ENCODE results near the gene TPTE2. TPM values are rescaled to one million over a fixed set of nuclear protein-coding genes. Genes with fewer than 3 reads are reported as not detected.
A peak's percentile ranks its signal among the peaks of the same experiment; 100 is the strongest.
"Not testable (repeated sequence)": the region's sequence is repeated elsewhere in the genome, so short reads cannot be mapped to it uniquely, and the experiment has no call there.

The TPTE2 gene
- polyA plus RNA-seq, 4 donors: 0.03 to 0.18 TPM; not detected in 2

- 33 to 51% (median 40%) methylated on average over 17 of the region's 17 CpGs for WGBS, 3 donors
- FAIRE-seq (no peak), DNase-seq (peak in 1 of 2 donors; percentile 22)
- Histone ChIP-seq H3K9me3 (ENCODE audit: control insufficient read depth in 2 of 2, insufficient read depth in 1 of 2, low read depth in 1 of 2, low read length in 1 of 2) (no peaks in the 10 kb centered on the region), H3K27me3 (ENCODE audit: control insufficient read depth in 3 of 3, insufficient read depth in 3 of 3, low read length in 3 of 3) (peaks cover 0 to 2% (median 0%) of the 10 kb centered on the region in 3 donors), H3K27ac (ENCODE audit: low read depth in 1 of 3, low read length in 2 of 3) (peak overlapping the region in 1 of 3 donors; percentile 32), H3K4me3 (ENCODE audit: low read depth in 1 of 3, low read length in 3 of 3) (peak overlapping the region in 1 of 3 donors; percentile 13), H3K36me3 (ENCODE audit: control insufficient read depth in 3 of 3, insufficient read depth in 2 of 3, low read depth in 1 of 3, low read length in 3 of 3) (no peaks in the 10 kb centered on the region), H3K4me1 (ENCODE audit: control insufficient read depth in 3 of 3, insufficient read depth in 2 of 3, low read depth in 1 of 3, low read length in 2 of 3) (no peaks in the 10 kb centered on the region)
These were observed 25.7 kb upstream of the TPTE2 start for GRCh38 chr13:19586904-19587634.

GRCh38 chr13:19581675-19582074 is 20.3 kb upstream of the TPTE2 start:
- FAIRE-seq: no peak
- no peak overlapping the region for H3K27ac ChIP-seq (ENCODE audit: low read depth in 1 of 3, low read length in 2 of 3)
- no peak for DNase-seq
- no peaks in the 10 kb centered on the region for H3K9me3 ChIP-seq (ENCODE audit: control insufficient read depth in 2 of 2, insufficient read depth in 1 of 2, low read depth in 1 of 2, low read length in 1 of 2)
- H3K4me3 ChIP-seq (ENCODE audit: low read depth in 1 of 3, low read length in 3 of 3): no peak overlapping the region
- H3K36me3 ChIP-seq (ENCODE audit: control insufficient read depth in 3 of 3, insufficient read depth in 2 of 3, low read depth in 1 of 3, low read length in 3 of 3): no peaks in the 10 kb centered on the region
- H3K4me1 ChIP-seq (ENCODE audit: control insufficient read depth in 3 of 3, insufficient read depth in 2 of 3, low read depth in 1 of 3, low read length in 2 of 3): no peaks in the 10 kb centered on the region
- H3K27me3 ChIP-seq (ENCODE audit: control insufficient read depth in 3 of 3, insufficient read depth in 3 of 3, low read length in 3 of 3): no peaks in the 10 kb centered on the region

DNA sequence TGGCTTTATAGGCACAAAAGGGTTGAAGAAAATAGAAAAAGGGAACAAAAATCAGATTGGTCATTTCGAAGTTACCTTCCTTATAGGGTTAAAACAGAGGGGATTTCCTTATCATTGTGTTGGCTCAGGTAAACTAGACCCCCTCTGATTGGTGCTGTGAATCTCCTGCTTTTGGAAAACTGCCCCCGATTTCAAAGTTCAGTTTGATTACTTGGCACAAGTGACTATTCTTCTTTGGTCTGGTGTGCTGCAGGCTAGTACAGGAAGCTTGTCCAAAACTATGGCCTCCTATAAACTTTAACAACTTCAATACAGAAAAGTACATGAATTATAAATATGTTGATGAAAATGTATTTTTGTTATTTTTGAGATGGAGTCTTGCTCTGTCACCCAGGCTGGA is 13.9 kb upstream of the TPTE2 start:
- Histone ChIP-seq H3K27ac (ENCODE audit: low read depth in 1 of 3, low read length in 2 of 3) (no peak overlapping the region), H3K4me3 (ENCODE audit: low read depth in 1 of 3, low read length in 3 of 3) (no peak overlapping the region), H3K9me3 (ENCODE audit: control insufficient read depth in 2 of 2, insufficient read depth in 1 of 2, low read depth in 1 of 2, low read length in 1 of 2) (no peaks in the 10 kb centered on the region), H3K4me1 (ENCODE audit: control insufficient read depth in 3 of 3, insufficient read depth in 2 of 3, low read depth in 1 of 3, low read length in 2 of 3) (no peaks in the 10 kb centered on the region), H3K27me3 (ENCODE audit: control insufficient read depth in 3 of 3, insufficient read depth in 3 of 3, low read length in 3 of 3) (no peaks in the 10 kb centered on the region), H3K36me3 (ENCODE audit: control insufficient read depth in 3 of 3, insufficient read depth in 2 of 3, low read depth in 1 of 3, low read length in 3 of 3) (no peaks in the 10 kb centered on the region)
- DNase-seq: no peak
- 23 to 54% (median 25%) methylated on average over 2 of the region's 2 CpGs for WGBS, 3 donors
- FAIRE-seq: no peak

- DNase-seq: no peak
- Histone ChIP-seq H3K27me3 (ENCODE audit: control insufficient read depth in 3 of 3, insufficient read depth in 3 of 3, low read length in 3 of 3) (no peaks in the 10 kb centered on the region), H3K4me3 (ENCODE audit: low read depth in 1 of 3, low read length in 3 of 3) (no peak overlapping the region), H3K9me3 (ENCODE audit: control insufficient read depth in 2 of 2, insufficient read depth in 1 of 2, low read depth in 1 of 2, low read length in 1 of 2) (no peaks in the 10 kb centered on the region), H3K4me1 (ENCODE audit: control insufficient read depth in 3 of 3, insufficient read depth in 2 of 3, low read depth in 1 of 3, low read length in 2 of 3) (no peaks in the 10 kb centered on the region), H3K27ac (ENCODE audit: low read depth in 1 of 3, low read length in 2 of 3) (no peak overlapping the region), H3K36me3 (ENCODE audit: control insufficient read depth in 3 of 3, insufficient read depth in 2 of 3, low read depth in 1 of 3, low read length in 3 of 3) (no peaks in the 10 kb centered on the region)
- WGBS, 3 donors: 71 to 81% (median 74%) methylated on average over 9 of the region's 9 CpGs
- no peak for FAIRE-seq
These were observed 11.9 kb upstream of the TPTE2 start for GRCh38 chr13:19573120-19573716.

GRCh38 chr13:19572280-19572679 is 10.9 kb upstream of the TPTE2 start:
- no peaks in the 10 kb centered on the region for H3K27me3 ChIP-seq (ENCODE audit: control insufficient read depth in 3 of 3, insufficient read depth in 3 of 3, low read length in 3 of 3)
- no peaks in the 10 kb centered on the region for H3K4me1 ChIP-seq (ENCODE audit: control insufficient read depth in 3 of 3, insufficient read depth in 2 of 3, low read depth in 1 of 3, low read length in 2 of 3)
- H3K9me3 ChIP-seq (ENCODE audit: control insufficient read depth in 2 of 2, insufficient read depth in 1 of 2, low read depth in 1 of 2, low read length in 1 of 2): no peaks in the 10 kb centered on the region
- no peak overlapping the region for H3K27ac ChIP-seq (ENCODE audit: low read depth in 1 of 3, low read length in 2 of 3)
- no peak overlapping the region for H3K4me3 ChIP-seq (ENCODE audit: low read depth in 1 of 3, low read length in 3 of 3)
- WGBS, 3 donors: 78 to 88% (median 81%) methylated on average over 4 of the region's 4 CpGs
- H3K36me3 ChIP-seq (ENCODE audit: control insufficient read depth in 3 of 3, insufficient read depth in 2 of 3, low read depth in 1 of 3, low read length in 3 of 3): no peaks in the 10 kb centered on the region
- DNase-seq: no peak
- FAIRE-seq: no peak

GRCh38 chr13:19567820-19568534 is 6.6 kb upstream of the TPTE2 start:
- DNase-seq: no peak
- Histone ChIP-seq H3K36me3 (ENCODE audit: control insufficient read depth in 3 of 3, insufficient read depth in 2 of 3, low read depth in 1 of 3, low read length in 3 of 3) (no peaks in the 10 kb centered on the region), H3K27ac (ENCODE audit: low read depth in 1 of 3, low read length in 2 of 3) (no peak overlapping the region), H3K4me1 (ENCODE audit: control insufficient read depth in 3 of 3, insufficient read depth in 2 of 3, low read depth in 1 of 3, low read length in 2 of 3) (no peaks in the 10 kb centered on the region), H3K4me3 (ENCODE audit: low read depth in 1 of 3, low read length in 3 of 3) (no peak overlapping the region), H3K27me3 (ENCODE audit: control insufficient read depth in 3 of 3, insufficient read depth in 3 of 3, low read length in 3 of 3) (no peaks in the 10 kb centered on the region), H3K9me3 (ENCODE audit: control insufficient read depth in 2 of 2, insufficient read depth in 1 of 2, low read depth in 1 of 2, low read length in 1 of 2) (no peaks in the 10 kb centered on the region)
- 21 to 63% (median 26%) methylated on average over 1 of the region's 1 CpG for WGBS, 3 donors
- FAIRE-seq: peak; percentile 41

DNA sequence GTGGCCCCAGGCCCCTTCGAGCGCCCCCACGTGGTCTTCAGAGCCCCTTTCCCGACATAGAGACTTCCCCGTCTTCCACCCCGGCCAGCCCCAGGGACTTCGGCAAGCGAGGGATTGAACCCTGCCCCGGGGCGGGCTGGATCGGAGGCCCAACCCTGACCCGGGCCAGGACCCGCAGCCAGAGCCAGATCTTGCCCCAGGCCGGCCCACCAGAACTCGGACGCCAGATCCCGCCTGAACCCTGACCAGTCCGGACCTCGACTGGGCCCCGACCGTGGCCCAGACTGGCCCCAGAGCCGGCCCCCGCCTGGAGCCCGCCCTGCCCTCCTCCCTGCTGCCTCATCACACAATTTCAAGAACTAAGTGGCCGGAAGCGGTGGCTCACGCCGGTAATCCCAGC is 253 bp upstream of the TPTE2 start:
- Histone ChIP-seq H3K4me1 (ENCODE audit: control insufficient read depth in 3 of 3, insufficient read depth in 2 of 3, low read depth in 1 of 3, low read length in 2 of 3) (no peaks in the 10 kb centered on the region), H3K27me3 (ENCODE audit: control insufficient read depth in 3 of 3, insufficient read depth in 3 of 3, low read length in 3 of 3) (no peaks in the 10 kb centered on the region), H3K4me3 (ENCODE audit: low read depth in 1 of 3, low read length in 3 of 3) (no peak overlapping the region), H3K9me3 (ENCODE audit: control insufficient read depth in 2 of 2, insufficient read depth in 1 of 2, low read depth in 1 of 2, low read length in 1 of 2) (peaks cover 0 to 2% of the 10 kb centered on the region in 2 donors), H3K27ac (ENCODE audit: low read depth in 1 of 3, low read length in 2 of 3) (no peak overlapping the region), H3K36me3 (ENCODE audit: control insufficient read depth in 3 of 3, insufficient read depth in 2 of 3, low read depth in 1 of 3, low read length in 3 of 3) (no peaks in the 10 kb centered on the region)
- WGBS, 3 donors: 88 to 97% (median 91%) methylated on average over 26 to 28 of the region's 28 CpGs
- FAIRE-seq (no peak), DNase-seq (no peak)

GRCh38 chr13:19560672-19561071 is 660 bp downstream of the TPTE2 start:
- not testable (repeated sequence) for H3K4me3 ChIP-seq (ENCODE audit: low read depth in 1 of 3, low read length in 3 of 3); H3K27me3 ChIP-seq (ENCODE audit: control insufficient read depth in 3 of 3, insufficient read depth in 3 of 3, low read length in 3 of 3); DNase-seq; H3K4me1 ChIP-seq (ENCODE audit: control insufficient read depth in 3 of 3, insufficient read depth in 2 of 3, low read depth in 1 of 3, low read length in 2 of 3); H3K36me3 ChIP-seq (ENCODE audit: control insufficient read depth in 3 of 3, insufficient read depth in 2 of 3, low read depth in 1 of 3, low read length in 3 of 3); FAIRE-seq; H3K27ac ChIP-seq (ENCODE audit: low read depth in 1 of 3, low read length in 2 of 3); H3K9me3 ChIP-seq (ENCODE audit: control insufficient read depth in 2 of 2, insufficient read depth in 1 of 2, low read depth in 1 of 2, low read length in 1 of 2)
- 86 to 96% (median 94%) methylated on average over 11 to 22 of the region's 22 CpGs for WGBS, 3 donors

All from small intestine (tissue), 7 donors.